Activated naive CD4-positive, alpha-beta T cell treated with anti-CD3 and anti-CD28 coated beads, Interleukin-2, amount 50 U/mL, for 24 hours (primary cell): Measurements from ENCODE around the gene INO80C.

Experiments
- H3K27ac Mint-ChIP-seq: one replicate; pipeline ENCODE4 v1.8.0; 2021; ENCODE audit warnings: mild to moderate bottlenecking, mixed read lengths
- H3K27me3 Mint-ChIP-seq: one replicate; pipeline ENCODE4 v1.8.0; 2021; ENCODE audit warnings: mixed read lengths
- H3K36me3 Mint-ChIP-seq: one replicate; pipeline ENCODE4 v1.8.0; 2021; ENCODE audit warnings: mixed read lengths
- H3K4me1 Mint-ChIP-seq: one replicate; pipeline ENCODE4 v1.8.0; 2021; ENCODE audit warnings: mixed read lengths
- H3K4me3 Mint-ChIP-seq: one replicate; pipeline ENCODE4 v1.8.0; 2021; ENCODE audit warnings: mild to moderate bottlenecking, mixed read lengths
- H3K9me3 Mint-ChIP-seq: one replicate; pipeline ENCODE4 v1.8.0; 2021; ENCODE audit warnings: mixed read lengths

Gene INO80C

DNA sequence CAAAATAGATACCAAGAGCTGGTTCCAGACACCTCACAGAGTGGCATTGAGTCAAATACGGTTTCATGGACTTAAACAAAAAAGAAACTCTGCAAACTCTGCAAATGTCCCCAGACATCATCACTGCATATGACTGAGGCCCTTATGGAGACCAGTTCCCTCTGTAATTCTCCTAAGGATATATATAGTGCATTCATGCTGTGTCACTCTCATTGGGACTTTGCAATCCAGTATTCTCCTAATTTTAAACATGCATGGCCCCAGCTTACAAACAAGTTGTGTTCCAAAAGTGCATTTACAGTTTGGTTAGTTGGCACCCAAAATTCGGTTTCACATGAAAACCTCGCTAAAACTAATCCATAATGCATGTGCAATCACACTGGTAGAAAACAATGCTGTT is 18.6 kb upstream of the INO80C start:
- no peaks in the 10 kb centered on the region for H3K9me3 Mint-ChIP-seq
- H3K4me1 Mint-ChIP-seq, result no peaks in the 10 kb centered on the region
- H3K27me3 Mint-ChIP-seq, result no peaks in the 10 kb centered on the region
- H3K36me3 Mint-ChIP-seq, result no peaks in the 10 kb centered on the region
- H3K4me3 Mint-ChIP-seq, result no peak overlapping the region
- no peak overlapping the region for H3K27ac Mint-ChIP-seq

- no peaks in the 10 kb centered on the region for H3K36me3 Mint-ChIP-seq
- H3K27ac Mint-ChIP-seq, result no peak overlapping the region
- H3K4me1 Mint-ChIP-seq, result no peaks in the 10 kb centered on the region
- no peaks in the 10 kb centered on the region for H3K27me3 Mint-ChIP-seq
- no peaks in the 10 kb centered on the region for H3K9me3 Mint-ChIP-seq
- no peak overlapping the region for H3K4me3 Mint-ChIP-seq
These were observed 17.8 kb upstream of the INO80C start for GRCh38 chr18:35515460-35516130.

DNA sequence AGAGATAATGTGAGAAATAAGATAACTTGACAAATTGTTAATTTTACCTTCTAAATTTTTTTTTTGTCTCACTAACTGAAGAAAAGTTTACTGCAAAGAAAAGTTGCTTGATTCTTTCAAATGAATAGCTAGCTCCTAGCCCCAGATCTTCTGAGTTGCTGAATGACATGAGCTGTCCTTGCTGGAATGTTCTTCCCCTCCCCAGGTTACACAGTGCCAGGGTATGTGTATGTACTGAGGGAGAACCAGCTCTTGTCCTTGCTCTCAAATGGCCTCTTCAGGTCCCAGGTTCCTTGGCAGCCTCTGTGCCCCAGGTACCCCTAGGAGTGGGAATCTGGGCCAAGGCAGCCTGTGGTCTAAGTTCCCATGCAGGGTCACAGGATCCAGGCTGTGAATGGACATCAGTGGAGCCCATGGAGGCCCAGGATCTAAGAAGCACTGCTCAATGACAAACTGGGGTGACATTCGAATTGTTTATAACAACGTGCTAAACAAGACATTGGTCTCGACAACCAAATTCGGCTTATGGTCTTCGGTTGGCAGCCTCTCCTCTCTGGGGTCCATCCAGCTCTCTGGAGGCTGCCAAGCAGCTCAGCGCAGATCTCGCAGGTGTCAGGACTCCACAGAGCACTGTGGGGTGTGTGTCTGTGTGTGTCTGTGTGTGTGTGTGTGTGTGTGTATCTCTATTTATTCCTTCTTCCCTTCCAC is 17.1 kb upstream of the INO80C start:
- H3K27ac Mint-ChIP-seq, result no peak overlapping the region
- no peaks in the 10 kb centered on the region for H3K27me3 Mint-ChIP-seq
- no peak overlapping the region for H3K4me3 Mint-ChIP-seq
- no peaks in the 10 kb centered on the region for H3K36me3 Mint-ChIP-seq
- no peaks in the 10 kb centered on the region for H3K4me1 Mint-ChIP-seq
- no peaks in the 10 kb centered on the region for H3K9me3 Mint-ChIP-seq

GRCh38 chr18:35514283-35514682 is 16.5 kb upstream of the INO80C start:
- Mint-ChIP-seq H3K36me3 (no peaks in the 10 kb centered on the region), H3K4me3 (no peak overlapping the region), H3K27me3 (no peaks in the 10 kb centered on the region), H3K9me3 (no peaks in the 10 kb centered on the region), H3K4me1 (no peaks in the 10 kb centered on the region), H3K27ac (no peak overlapping the region)

GRCh38 chr18:35513181-35513936 is 15.6 kb upstream of the INO80C start:
- no peaks in the 10 kb centered on the region for H3K4me1 Mint-ChIP-seq
- H3K4me3 Mint-ChIP-seq, result no peak overlapping the region
- H3K27ac Mint-ChIP-seq, result no peak overlapping the region
- H3K36me3 Mint-ChIP-seq, result no peaks in the 10 kb centered on the region
- H3K9me3 Mint-ChIP-seq, result no peaks in the 10 kb centered on the region
- H3K27me3 Mint-ChIP-seq, result no peaks in the 10 kb centered on the region

- Mint-ChIP-seq H3K4me1 (no peaks in the 10 kb centered on the region), H3K4me3 (no peak overlapping the region), H3K36me3 (no peaks in the 10 kb centered on the region), H3K9me3 (no peaks in the 10 kb centered on the region), H3K27ac (no peak overlapping the region), H3K27me3 (no peaks in the 10 kb centered on the region)
These were observed 15.0 kb upstream of the INO80C start for GRCh38 chr18:35512761-35513160.

DNA sequence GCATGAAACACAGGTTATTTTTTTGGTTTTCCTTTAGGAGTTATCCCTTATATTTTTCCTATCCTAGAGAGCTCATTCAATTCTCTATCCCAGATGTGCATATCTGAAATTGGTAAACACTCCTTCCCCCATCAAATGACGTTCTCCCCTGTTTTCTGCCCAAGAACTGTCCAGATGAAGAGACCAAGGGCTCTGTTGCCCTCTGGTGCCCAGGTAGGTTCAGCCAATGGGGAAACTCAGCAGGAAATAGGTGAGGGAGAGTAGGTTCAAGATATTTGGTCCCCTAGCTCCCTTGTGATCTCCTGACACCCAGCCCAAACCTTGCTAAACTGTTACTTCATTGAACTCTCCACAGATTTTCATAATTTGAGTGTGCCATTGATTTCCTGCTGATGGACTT is 14.1 kb upstream of the INO80C start:
- no peaks in the 10 kb centered on the region for H3K9me3 Mint-ChIP-seq
- H3K4me1 Mint-ChIP-seq, result no peaks in the 10 kb centered on the region
- no peaks in the 10 kb centered on the region for H3K27me3 Mint-ChIP-seq
- no peak overlapping the region for H3K27ac Mint-ChIP-seq
- no peaks in the 10 kb centered on the region for H3K36me3 Mint-ChIP-seq
- H3K4me3 Mint-ChIP-seq, result no peak overlapping the region

- no peak overlapping the region for H3K4me3 Mint-ChIP-seq
- no peaks in the 10 kb centered on the region for H3K4me1 Mint-ChIP-seq
- H3K9me3 Mint-ChIP-seq, result no peaks in the 10 kb centered on the region
- no peaks in the 10 kb centered on the region for H3K27me3 Mint-ChIP-seq
- no peak overlapping the region for H3K27ac Mint-ChIP-seq
- no peaks in the 10 kb centered on the region for H3K36me3 Mint-ChIP-seq
These were observed 13.7 kb upstream of the INO80C start for GRCh38 chr18:35511428-35511827.

DNA sequence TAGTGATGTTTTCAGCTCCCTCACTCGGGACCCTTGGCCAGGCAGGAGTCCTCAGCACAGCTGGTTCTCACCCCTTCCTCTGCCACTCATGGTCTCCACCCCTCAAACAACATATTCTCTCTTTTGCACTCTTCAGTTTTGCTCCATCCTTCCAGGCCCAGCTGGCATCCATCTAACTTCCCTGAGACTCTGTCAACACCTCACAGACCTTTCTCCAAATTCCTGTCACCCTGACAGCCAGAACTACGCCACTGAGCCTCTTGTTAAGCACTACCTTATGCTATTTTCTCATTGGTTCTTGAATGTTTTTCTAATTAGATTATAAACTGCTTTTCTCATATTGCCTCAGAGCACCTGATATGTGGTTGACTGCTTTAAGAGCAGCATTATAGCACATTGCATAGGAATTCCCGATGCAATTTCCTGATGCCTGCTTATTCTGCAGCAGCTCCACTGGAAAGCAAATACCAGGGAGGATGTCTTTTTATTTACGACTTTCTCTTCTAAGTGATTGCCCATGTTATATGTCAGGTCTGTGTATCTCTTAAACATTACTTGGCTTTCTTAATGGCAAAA is 12.4 kb upstream of the INO80C start:
- no peak overlapping the region for H3K4me3 Mint-ChIP-seq
- no peaks in the 10 kb centered on the region for H3K9me3 Mint-ChIP-seq
- H3K27ac Mint-ChIP-seq, result no peak overlapping the region
- no peaks in the 10 kb centered on the region for H3K27me3 Mint-ChIP-seq
- no peaks in the 10 kb centered on the region for H3K4me1 Mint-ChIP-seq
- H3K36me3 Mint-ChIP-seq, result no peaks in the 10 kb centered on the region

DNA sequence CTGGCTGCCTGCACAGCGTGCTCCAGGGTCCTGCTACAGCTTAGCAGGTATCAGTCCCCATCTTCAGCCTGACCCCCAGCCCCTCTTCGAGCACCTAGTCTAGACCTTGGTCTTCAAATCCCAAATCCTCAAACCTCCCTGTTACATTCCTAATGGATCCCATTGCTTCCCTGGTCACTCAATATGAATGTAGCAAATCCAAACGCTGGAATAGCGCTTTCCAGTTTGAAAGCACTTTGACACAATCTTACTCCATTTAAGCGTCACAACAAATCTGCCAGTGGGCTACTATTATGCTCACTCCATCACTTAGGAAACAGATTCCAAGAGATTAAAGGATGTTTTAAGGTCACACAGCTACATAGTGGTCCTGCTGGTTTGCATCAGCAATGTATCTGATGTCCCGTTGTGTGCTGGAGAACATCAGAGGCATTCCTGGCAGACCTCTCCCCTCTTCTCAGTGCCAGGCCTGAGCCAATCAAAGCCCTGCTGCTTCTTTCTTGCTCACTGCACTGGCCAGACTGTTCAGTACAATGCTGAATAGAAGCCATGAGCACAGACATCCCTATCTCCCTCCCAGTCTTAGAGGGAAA is 11.1 kb upstream of the INO80C start:
- H3K4me3 Mint-ChIP-seq, result no peak overlapping the region
- H3K27ac Mint-ChIP-seq, result no peak overlapping the region
- no peaks in the 10 kb centered on the region for H3K9me3 Mint-ChIP-seq
- peaks cover 2% of the 10 kb centered on the region for H3K27me3 Mint-ChIP-seq
- no peaks in the 10 kb centered on the region for H3K4me1 Mint-ChIP-seq
- no peaks in the 10 kb centered on the region for H3K36me3 Mint-ChIP-seq

- Mint-ChIP-seq H3K4me3 (no peak overlapping the region), H3K27me3 (peaks cover 2% of the 10 kb centered on the region), H3K36me3 (no peaks in the 10 kb centered on the region), H3K27ac (no peak overlapping the region), H3K9me3 (no peaks in the 10 kb centered on the region), H3K4me1 (no peaks in the 10 kb centered on the region)
These were observed 10.3 kb upstream of the INO80C start for GRCh38 chr18:35508030-35508429.

GRCh38 chr18:35507623-35508022 is 9.9 kb upstream of the INO80C start:
- Mint-ChIP-seq H3K4me3 (no peak overlapping the region), H3K27ac (no peak overlapping the region), H3K36me3 (no peaks in the 10 kb centered on the region), H3K9me3 (no peaks in the 10 kb centered on the region), H3K27me3 (peaks cover 2% of the 10 kb centered on the region), H3K4me1 (no peaks in the 10 kb centered on the region)

DNA sequence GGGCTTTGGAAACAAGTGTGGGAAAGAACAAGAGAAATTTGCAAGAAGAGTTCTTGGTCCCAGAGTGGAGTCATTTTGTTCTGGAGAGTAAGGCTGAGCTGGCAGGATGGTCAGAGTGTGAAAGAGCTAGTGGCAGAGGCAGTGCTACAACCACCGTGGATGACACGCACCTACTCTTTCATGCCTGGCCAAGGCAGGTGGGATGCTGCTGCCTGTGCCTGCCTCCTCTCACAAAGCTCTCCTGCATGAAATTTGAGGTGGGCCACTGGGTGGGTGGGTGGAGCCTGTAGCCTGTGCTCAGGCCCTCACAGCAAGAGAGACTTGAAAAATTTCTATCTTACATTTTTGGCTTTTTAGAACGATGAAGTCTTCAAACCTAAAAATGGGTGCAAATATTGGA is 9.4 kb upstream of the INO80C start:
- H3K9me3 Mint-ChIP-seq, result no peaks in the 10 kb centered on the region
- no peaks in the 10 kb centered on the region for H3K36me3 Mint-ChIP-seq
- H3K27me3 Mint-ChIP-seq, result peaks cover 2% of the 10 kb centered on the region
- H3K4me1 Mint-ChIP-seq, result no peaks in the 10 kb centered on the region
- H3K4me3 Mint-ChIP-seq, result no peak overlapping the region
- no peak overlapping the region for H3K27ac Mint-ChIP-seq

- Mint-ChIP-seq H3K36me3 (no peaks in the 10 kb centered on the region), H3K4me3 (no peak overlapping the region), H3K4me1 (no peaks in the 10 kb centered on the region), H3K27ac (no peak overlapping the region), H3K9me3 (no peaks in the 10 kb centered on the region), H3K27me3 (peaks cover 2% of the 10 kb centered on the region)
These were observed 8.4 kb upstream of the INO80C start for GRCh38 chr18:35506024-35506712.

DNA sequence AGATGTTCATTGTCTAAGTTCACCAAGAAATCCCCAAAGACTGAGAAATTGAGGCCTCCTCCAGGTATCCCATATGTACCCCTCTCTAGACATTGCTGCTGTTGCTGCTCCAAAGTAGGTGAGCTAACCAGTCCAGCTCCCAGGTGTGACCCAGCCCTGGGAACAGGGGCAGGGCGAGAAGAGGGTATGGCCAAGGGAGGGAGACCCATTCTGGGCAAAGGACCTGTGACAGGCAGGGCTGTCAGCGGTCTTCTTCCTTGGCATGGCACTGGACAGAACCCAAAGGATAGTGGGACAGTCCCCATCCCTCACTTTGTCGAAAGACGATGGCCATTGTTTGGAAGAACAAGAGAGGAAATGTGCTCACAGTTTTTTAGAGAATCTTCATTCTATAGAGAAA is 7.2 kb upstream of the INO80C start:
- Mint-ChIP-seq H3K4me3 (no peak overlapping the region), H3K27ac (no peak overlapping the region), H3K4me1 (no peaks in the 10 kb centered on the region), H3K27me3 (peaks cover 2% of the 10 kb centered on the region), H3K36me3 (no peaks in the 10 kb centered on the region), H3K9me3 (no peaks in the 10 kb centered on the region)
